ENCODE data around the gene CEP131. TPM values are rescaled to one million over a fixed set of nuclear protein-coding genes. Genes with fewer than 3 reads are reported as not detected.

The CEP131 gene
- total RNA-seq, 1 donor from 2014 or later: 28.7 TPM

DNA sequence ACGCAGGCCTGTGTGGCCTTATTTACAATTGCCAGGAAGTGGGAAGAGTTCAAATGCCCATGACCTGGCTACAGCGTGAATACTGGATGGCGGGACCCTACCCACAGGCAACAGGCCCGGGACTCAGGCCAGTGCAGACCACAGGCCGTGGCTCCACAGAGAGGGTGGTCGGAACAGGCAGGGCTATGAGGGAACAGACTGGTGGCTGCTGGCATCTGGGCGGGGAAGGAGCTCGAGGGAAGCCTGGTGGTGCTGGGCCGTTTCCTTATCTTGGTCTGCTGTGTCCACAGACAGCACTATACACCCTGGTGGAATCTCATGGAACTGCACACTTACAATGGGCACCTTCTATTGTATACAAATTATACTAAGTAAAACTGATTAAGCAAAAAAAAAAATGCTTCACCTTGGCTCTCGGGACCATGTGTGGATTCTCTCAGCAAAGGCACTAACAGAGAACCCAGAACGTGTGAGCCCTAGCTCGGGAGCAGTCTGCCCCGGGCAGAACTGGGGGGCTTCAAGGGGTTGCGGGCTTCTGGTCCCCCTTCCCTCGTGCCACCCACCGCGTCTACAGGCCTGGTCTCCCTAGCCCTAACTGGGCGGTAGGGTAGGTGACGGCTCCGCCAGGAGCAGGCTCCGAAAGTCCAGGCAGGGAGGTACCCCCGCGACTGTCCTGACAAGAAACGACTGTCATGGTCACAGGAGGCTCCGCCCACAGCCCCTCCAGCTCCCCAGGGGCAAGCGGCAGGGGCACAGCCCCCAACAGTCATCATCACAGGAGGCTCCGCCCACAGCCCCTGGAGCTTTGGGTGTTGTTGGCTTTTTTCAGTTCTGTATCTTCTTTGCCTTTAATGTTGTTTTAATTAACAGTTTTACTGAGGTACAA lies 21.8 kb downstream of the CEP131 start:
- H3K4me3 ChIP-seq (ENCODE audit: low read depth, low read length): no peak overlapping the region
- DNase-seq (ENCODE audit: low read depth): no peak
- TF ChIP-seq, protein P1, sequence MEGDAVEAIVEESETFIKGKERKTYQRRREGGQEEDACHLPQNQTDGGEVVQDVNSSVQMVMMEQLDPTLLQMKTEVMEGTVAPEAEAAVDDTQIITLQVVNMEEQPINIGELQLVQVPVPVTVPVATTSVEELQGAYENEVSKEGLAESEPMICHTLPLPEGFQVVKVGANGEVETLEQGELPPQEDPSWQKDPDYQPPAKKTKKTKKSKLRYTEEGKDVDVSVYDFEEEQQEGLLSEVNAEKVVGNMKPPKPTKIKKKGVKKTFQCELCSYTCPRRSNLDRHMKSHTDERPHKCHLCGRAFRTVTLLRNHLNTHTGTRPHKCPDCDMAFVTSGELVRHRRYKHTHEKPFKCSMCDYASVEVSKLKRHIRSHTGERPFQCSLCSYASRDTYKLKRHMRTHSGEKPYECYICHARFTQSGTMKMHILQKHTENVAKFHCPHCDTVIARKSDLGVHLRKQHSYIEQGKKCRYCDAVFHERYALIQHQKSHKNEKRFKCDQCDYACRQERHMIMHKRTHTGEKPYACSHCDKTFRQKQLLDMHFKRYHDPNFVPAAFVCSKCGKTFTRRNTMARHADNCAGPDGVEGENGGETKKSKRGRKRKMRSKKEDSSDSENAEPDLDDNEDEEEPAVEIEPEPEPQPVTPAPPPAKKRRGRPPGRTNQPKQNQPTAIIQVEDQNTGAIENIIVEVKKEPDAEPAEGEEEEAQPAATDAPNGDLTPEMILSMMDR (conservative IDR thresholded peaks at IDR 0.05; ENCODE audit: low read depth, low read length): peak; percentile 64

DNA sequence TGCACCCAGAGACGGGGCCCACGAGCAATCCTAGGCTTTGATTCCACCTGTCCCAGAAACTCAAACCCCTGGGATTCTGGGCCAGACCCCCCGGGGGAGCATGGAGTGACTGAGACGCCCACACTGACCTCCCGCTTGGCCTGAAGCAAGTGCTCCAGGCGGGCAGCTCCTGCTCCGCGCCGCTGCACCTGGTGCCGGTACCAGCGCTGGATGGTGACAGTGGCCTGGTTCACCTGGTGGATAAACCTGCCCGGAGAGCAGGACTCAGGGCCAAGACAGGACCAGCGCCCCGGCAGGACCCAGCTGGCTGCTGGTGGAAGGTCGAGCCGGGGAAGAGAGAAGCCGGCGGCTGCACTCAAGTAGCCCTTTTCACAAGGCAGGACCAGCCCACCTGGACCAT lies 22.6 kb downstream of the CEP131 start:
- H3K4me3 ChIP-seq (ENCODE audit: low read depth, low read length): no peak overlapping the region
- DNase-seq (ENCODE audit: low read depth): no peak
- TF ChIP-seq, protein P1 (conservative IDR thresholded peaks at IDR 0.05; ENCODE audit: low read depth, low read length): no peak

DNA sequence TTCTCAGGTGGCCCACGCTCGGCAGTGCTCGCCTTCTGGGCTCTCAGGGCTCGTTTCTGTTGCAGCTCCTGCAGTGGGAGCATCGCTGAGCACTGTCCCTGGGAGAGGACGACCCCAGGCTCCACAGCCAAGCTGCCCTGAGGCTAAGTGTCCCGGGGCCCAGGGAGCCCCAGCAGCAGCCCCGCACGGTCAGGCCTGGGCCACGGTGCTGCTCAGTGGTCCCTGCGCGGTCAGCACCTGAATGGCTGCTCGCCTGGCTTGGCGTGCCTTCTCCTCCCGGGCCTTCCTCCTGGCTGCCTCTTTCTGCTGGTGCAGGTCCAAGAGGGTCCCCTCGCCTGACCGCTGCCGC lies 23.3 kb downstream of the CEP131 start:
- TF ChIP-seq, protein P1 (conservative IDR thresholded peaks at IDR 0.05; ENCODE audit: low read depth, low read length): no peak
- no peak for DNase-seq (ENCODE audit: low read depth)
- H3K4me3 ChIP-seq (ENCODE audit: low read depth, low read length): no peak overlapping the region

DNA sequence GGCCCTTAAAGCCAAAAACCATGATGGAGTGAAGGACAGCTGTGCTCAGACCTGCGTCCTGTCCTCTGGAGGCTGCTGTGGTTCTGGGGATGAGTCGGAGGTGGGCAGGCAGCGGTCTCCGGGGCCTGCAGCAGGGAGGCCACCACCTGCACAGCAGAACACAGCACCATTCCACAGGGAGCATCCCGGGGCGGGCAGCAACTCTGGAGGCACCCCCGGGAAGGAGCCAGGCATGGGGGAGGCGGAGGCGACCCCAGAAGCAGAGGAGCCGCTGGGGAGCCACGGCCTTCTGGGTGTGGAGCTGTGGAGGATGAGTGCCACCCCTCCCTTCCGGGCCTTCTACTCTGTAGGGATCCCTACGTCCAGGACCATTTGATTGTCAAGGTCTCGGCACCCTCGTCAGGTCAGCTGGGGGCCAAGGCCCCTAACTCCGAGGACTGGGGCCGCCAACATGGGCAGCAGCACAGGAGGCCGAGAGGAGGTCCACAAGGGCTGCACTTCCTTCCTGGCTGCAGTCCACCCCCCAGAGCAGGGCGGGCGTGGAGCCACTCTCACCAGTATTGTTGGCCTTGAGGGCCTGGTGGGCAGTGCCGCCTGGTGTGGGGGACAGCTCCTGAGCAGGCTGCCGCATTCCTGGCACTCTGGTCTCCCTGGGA lies 23.8 kb downstream of the CEP131 start:
- no peak overlapping the region for H3K4me3 ChIP-seq (ENCODE audit: low read depth, low read length)
- TF ChIP-seq, protein P1 (conservative IDR thresholded peaks at IDR 0.05; ENCODE audit: low read depth, low read length): no peak
- DNase-seq (ENCODE audit: low read depth): no peak

DNA sequence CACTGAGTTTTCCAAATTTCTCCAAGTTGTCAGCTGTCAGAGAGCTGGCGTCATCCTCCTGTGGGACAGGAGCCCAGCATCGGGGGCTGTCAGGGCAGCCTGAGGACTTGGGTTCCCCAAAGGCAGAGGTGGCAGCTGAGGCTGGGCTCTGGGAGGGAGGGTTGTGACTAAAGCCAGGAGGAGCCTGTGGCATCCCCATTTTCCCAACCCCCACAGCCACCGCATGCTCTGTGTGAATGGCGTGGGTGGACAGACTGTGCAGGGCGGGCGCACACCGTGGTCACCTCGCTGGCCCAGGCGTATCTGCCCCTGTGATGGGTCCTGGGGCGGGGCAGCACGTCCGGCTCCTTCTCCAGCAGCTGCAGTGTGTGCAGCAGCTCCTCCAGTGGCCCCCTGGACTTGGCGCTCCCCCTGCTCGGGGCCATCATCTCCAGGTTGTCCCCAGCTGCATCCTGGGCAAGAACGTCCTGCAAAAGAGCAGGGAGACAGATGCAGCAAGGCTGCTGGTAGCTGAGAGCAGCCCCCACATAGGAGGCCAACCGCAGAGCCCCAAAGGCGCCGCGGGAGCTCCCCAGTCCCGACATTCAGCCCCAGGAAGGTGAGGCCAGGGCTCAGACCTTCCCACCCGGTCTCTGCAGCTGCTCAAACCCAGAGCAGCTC lies 24.8 kb downstream of the CEP131 start:
- no peak overlapping the region for H3K4me3 ChIP-seq (ENCODE audit: low read depth, low read length)
- TF ChIP-seq, protein P1 (conservative IDR thresholded peaks at IDR 0.05; ENCODE audit: low read depth, low read length): no peak
- DNase-seq (ENCODE audit: low read depth): no peak

DNA sequence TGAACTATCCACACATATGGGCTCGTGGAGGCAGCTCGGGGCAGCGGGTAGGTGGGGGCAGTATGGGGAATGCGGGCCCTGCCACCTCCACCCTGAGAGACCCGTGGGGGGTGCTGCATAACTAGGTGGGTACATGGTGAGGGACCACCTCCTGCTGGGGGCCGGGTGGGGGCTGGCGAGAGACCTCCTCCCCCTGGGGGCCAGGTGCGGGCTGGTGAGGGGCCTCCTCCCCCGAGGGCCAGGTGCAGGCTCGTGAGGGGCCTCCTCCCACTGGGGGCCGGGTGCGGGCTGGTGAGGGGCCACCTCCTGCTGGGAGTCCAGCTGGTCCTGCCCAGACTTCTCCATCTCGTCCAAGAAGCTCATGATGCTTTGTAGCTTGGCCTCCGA lies 25.4 kb downstream of the CEP131 start:
- TF ChIP-seq, protein P1 (conservative IDR thresholded peaks at IDR 0.05; ENCODE audit: low read depth, low read length): no peak
- H3K4me3 ChIP-seq (ENCODE audit: low read depth, low read length): no peak overlapping the region
- DNase-seq (ENCODE audit: low read depth): no peak

All from epithelial cell of proximal tubule (primary cell).